ENCODE data around the gene TBL3.

Gene TBL3

DNA sequence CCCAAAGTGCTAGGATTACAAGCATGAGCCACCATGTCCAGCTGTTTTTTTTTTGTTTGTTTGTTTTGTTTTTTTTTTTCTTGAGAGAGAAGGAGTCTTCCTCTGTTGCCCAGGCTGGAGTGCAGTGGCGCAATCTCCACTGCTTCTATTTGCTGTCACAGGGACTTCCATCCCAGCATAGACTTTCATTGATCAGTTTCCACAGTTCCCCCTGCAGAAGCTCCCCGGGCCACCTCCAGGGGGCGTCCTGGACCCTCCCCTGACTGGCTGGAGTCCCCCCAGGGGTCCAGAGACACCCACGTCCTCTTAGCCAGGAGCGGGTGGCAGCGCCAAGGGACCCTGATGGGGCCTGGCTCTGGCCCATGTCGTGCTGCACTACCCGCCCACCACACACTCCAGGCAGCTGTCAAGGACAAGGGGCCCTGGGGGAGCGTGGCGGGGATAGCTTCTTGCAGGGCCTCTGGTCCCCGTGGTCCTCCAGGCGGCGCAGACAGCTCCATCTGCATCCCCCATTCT, 44.6 kb downstream of the TBL3 start:
- H3K27ac Mint-ChIP-seq, result no peak overlapping the region
- H3K36me3 Mint-ChIP-seq (ENCODE audit: low read depth), result no peaks in the 10 kb centered on the region
- no peak overlapping the region for H3K4me3 Mint-ChIP-seq
- H3K27me3 Mint-ChIP-seq, result peaks cover 11% of the 10 kb centered on the region
- H3K4me1 Mint-ChIP-seq (ENCODE audit: low read depth), result peaks cover 6% of the 10 kb centered on the region
- no peaks in the 10 kb centered on the region for H3K9me3 Mint-ChIP-seq

DNA sequence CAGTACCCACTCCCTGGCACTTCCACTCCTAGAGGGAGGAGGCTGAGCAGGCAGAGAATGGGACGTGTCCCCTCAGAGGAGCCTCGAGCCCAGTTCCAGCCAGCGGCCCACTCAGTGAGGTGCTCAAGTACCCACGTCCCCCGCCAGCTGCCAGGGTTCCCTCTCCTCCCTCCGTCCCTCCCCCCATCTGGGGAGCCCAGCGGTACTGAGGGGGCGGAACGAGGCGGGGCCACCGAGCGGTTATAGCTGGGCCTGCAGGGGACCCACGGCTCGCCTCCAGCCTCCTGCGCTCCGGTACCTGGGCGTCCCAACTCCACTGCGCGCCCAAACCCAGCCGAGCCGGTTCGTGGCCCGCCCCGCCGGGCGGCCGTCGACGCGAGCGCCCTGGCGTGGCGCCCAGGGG, 47.7 kb downstream of the TBL3 start, which contains the start of gene NPW:
TSS of gene NPW (plus strand) at position 268 of the 403 bp plus-strand sequence.
- Mint-ChIP-seq H3K9me3 (no peaks in the 10 kb centered on the region), H3K4me1 (ENCODE audit: low read depth) (peaks cover 21% of the 10 kb centered on the region), H3K27ac (peak within 1 kb of the TSS; percentile 55), H3K36me3 (ENCODE audit: low read depth) (no peaks in the 10 kb centered on the region), H3K4me3 (peak within 1 kb of the TSS; percentile 72), H3K27me3 (peaks cover 25% of the 10 kb centered on the region)

DNA sequence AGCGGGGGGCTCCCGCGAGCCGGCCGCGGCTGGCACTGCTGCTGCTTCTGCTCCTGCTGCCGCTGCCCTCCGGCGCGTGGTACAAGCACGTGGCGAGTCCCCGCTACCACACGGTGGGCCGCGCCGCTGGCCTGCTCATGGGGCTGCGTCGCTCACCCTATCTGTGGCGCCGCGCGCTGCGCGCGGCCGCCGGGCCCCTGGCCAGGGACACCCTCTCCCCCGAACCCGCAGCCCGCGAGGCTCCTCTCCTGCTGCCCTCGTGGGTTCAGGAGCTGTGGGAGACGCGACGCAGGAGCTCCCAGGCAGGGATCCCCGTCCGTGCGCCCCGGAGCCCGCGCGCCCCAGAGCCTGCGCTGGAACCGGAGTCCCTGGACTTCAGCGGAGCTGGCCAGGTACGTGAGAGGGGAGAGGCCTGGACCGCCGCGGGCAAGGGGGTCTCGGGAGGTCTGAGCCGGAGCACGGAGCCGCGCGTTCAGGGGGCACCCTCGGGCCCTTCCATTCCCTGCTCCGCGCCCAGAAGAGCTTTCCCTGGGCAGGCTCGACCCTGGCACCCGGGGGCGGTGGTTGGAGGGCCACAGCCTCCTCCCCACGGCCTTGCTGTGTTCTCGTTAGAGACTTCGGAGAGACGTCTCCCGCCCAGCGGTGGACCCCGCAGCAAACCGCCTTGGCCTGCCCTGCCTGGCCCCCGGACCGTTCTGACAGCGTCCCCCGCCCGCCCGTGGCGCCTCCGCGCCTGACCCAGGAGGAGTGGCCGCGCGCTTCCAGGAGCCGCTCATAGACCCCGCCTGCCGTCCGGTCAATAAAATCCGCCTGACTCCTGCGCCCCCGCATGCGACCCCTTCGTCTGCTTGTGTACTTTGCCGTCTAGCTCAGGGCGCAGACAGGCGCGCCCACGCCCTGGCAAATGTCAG, 48.3 kb downstream of the TBL3 start:
- H3K27me3 Mint-ChIP-seq, result peaks cover 25% of the 10 kb centered on the region
- no peaks in the 10 kb centered on the region for H3K9me3 Mint-ChIP-seq
- H3K4me1 Mint-ChIP-seq (ENCODE audit: low read depth), result peaks cover 21% of the 10 kb centered on the region
- peak overlapping the region; percentile 72 for H3K4me3 Mint-ChIP-seq
- peak overlapping the region; percentile 55 for H3K27ac Mint-ChIP-seq
- no peaks in the 10 kb centered on the region for H3K36me3 Mint-ChIP-seq (ENCODE audit: low read depth)

GRCh38 chr16:2022723-2023091, 50.9 kb downstream of the TBL3 start:
- Mint-ChIP-seq H3K4me3 (peak overlapping the region; percentile 63), H3K27me3 (peaks cover 34% of the 10 kb centered on the region), H3K9me3 (no peaks in the 10 kb centered on the region), H3K36me3 (ENCODE audit: low read depth) (no peaks in the 10 kb centered on the region), H3K27ac (peak overlapping the region; percentile 0), H3K4me1 (ENCODE audit: low read depth) (peaks cover 24% of the 10 kb centered on the region)

- no peak overlapping the region for H3K27ac Mint-ChIP-seq
- H3K36me3 Mint-ChIP-seq (ENCODE audit: low read depth), result no peaks in the 10 kb centered on the region
- peak overlapping the region; percentile 63 for H3K4me3 Mint-ChIP-seq
- H3K4me1 Mint-ChIP-seq (ENCODE audit: low read depth), result peaks cover 24% of the 10 kb centered on the region
- H3K9me3 Mint-ChIP-seq, result no peaks in the 10 kb centered on the region
- peaks cover 38% of the 10 kb centered on the region for H3K27me3 Mint-ChIP-seq
Measured at GRCh38 chr16:2023092-2024031, 51.5 kb downstream of the TBL3 start.

DNA sequence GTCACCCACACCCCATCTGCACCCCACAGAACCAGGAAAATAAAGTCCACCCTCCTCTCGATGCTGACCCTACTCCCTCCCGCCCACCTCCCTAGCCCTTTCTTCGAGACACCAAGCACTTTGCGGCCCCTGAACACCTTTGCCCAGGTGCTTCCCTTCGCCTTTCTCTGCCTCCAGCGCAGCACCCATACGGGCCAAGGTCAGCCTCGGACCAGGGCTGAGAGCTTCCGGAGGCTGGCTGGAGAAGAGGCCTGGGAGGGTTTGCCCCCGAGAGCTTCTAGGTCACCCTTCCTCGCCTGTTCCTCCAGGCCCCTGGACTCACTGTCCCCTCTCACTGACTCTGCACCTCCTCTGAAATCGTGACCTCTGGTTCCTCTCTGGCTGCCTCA, 52.2 kb downstream of the TBL3 start:
- H3K27ac Mint-ChIP-seq, result no peak overlapping the region
- H3K36me3 Mint-ChIP-seq (ENCODE audit: low read depth), result no peaks in the 10 kb centered on the region
- no peaks in the 10 kb centered on the region for H3K9me3 Mint-ChIP-seq
- peaks cover 34% of the 10 kb centered on the region for H3K27me3 Mint-ChIP-seq
- H3K4me1 Mint-ChIP-seq (ENCODE audit: low read depth), result peaks cover 24% of the 10 kb centered on the region
- H3K4me3 Mint-ChIP-seq, result peak overlapping the region; percentile 35

DNA sequence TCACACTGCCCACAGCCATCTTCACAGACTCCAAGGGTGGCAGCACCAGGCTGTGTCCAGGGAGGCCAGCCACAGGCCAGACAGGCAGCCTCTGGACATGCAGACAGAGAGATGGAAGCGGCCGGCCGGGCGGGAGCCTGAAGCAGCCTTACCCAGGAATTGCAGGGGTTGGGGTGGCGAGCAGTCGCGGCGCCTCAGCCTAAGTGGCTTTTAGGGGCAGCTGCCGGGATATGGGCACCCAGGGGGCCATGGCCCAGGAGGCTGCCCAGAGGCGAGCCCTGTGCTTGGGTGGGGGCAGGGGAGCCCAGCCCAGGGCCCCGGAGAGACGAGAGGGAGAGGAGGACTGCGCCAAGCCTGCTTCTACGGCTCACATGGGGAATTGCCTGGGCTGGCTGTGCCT, 53.4 kb downstream of the TBL3 start:
- H3K27me3 Mint-ChIP-seq, result peaks cover 33% of the 10 kb centered on the region
- H3K4me1 Mint-ChIP-seq (ENCODE audit: low read depth), result peaks cover 24% of the 10 kb centered on the region
- no peak overlapping the region for H3K4me3 Mint-ChIP-seq
- H3K9me3 Mint-ChIP-seq, result no peaks in the 10 kb centered on the region
- no peak overlapping the region for H3K27ac Mint-ChIP-seq
- H3K36me3 Mint-ChIP-seq (ENCODE audit: low read depth), result no peaks in the 10 kb centered on the region

- Mint-ChIP-seq H3K27ac (no peak overlapping the region), H3K9me3 (no peaks in the 10 kb centered on the region), H3K36me3 (ENCODE audit: low read depth) (no peaks in the 10 kb centered on the region), H3K4me1 (ENCODE audit: low read depth) (peaks cover 18% of the 10 kb centered on the region), H3K4me3 (no peak overlapping the region), H3K27me3 (peaks cover 29% of the 10 kb centered on the region)
Measured at GRCh38 chr16:2025878-2026460, 54.1 kb downstream of the TBL3 start.

DNA sequence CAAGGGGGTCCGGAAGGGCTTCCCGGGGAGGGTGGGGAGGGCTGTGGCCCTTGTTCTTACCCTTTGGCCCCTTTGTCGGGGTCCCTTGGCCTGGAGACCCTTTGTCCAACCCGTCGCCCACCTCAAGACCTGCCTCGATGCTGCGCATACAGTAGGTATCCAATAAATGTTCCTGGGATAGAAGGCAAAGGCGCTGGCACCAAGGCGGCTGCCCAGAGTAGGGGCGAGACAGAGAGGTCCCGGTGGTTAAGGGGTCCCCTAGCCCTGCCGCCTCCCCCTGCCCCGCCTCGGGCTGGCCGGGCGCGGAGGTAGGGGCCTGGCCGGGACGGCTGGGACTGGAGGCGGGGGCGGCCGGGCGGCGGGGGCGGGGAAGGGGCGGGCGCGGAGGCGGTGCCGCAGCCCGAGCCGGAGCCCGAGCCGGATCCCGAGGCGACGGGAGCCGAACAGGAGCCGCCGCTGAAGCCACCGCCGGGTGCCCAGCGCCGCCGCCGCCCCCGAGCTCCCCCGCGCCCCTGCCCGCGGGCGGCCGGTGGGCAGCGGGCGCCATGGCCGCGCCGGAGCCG, 54.7 kb downstream of the TBL3 start, which contains the start of gene NHERF2:
TSS of gene NHERF2 (plus strand) at position 442 of the 563 bp plus-strand sequence. CDS start at position 546, 104 bp downstream.
- Mint-ChIP-seq H3K4me3 (peak within 1 kb of the TSS; percentile 57), H3K9me3 (no peaks in the 10 kb centered on the region), H3K27ac (no peak within 1 kb of the TSS), H3K27me3 (peaks cover 26% of the 10 kb centered on the region), H3K4me1 (ENCODE audit: low read depth) (peaks cover 18% of the 10 kb centered on the region), H3K36me3 (ENCODE audit: low read depth) (no peaks in the 10 kb centered on the region)

- Mint-ChIP-seq H3K27me3 (peaks cover 21% of the 10 kb centered on the region), H3K27ac (no peak overlapping the region), H3K36me3 (ENCODE audit: low read depth) (no peaks in the 10 kb centered on the region), H3K4me3 (peak overlapping the region; percentile 57), H3K9me3 (no peaks in the 10 kb centered on the region), H3K4me1 (ENCODE audit: low read depth) (peaks cover 18% of the 10 kb centered on the region)
Measured at GRCh38 chr16:2027024-2028010, 55.5 kb downstream of the TBL3 start.

- peaks cover 16% of the 10 kb centered on the region for H3K27me3 Mint-ChIP-seq
- no peak overlapping the region for H3K4me3 Mint-ChIP-seq
- H3K27ac Mint-ChIP-seq, result no peak overlapping the region
- H3K36me3 Mint-ChIP-seq (ENCODE audit: low read depth), result no peaks in the 10 kb centered on the region
- no peaks in the 10 kb centered on the region for H3K9me3 Mint-ChIP-seq
- H3K4me1 Mint-ChIP-seq (ENCODE audit: low read depth), result peaks cover 10% of the 10 kb centered on the region
Measured at GRCh38 chr16:2028146-2028545, 56.3 kb downstream of the TBL3 start.

- no peak overlapping the region for H3K27ac Mint-ChIP-seq
- H3K27me3 Mint-ChIP-seq, result peaks cover 16% of the 10 kb centered on the region
- peaks cover 6% of the 10 kb centered on the region for H3K4me1 Mint-ChIP-seq (ENCODE audit: low read depth)
- H3K9me3 Mint-ChIP-seq, result no peaks in the 10 kb centered on the region
- no peaks in the 10 kb centered on the region for H3K36me3 Mint-ChIP-seq (ENCODE audit: low read depth)
- H3K4me3 Mint-ChIP-seq, result no peak overlapping the region
Measured at GRCh38 chr16:2028620-2029220, 56.9 kb downstream of the TBL3 start.

DNA sequence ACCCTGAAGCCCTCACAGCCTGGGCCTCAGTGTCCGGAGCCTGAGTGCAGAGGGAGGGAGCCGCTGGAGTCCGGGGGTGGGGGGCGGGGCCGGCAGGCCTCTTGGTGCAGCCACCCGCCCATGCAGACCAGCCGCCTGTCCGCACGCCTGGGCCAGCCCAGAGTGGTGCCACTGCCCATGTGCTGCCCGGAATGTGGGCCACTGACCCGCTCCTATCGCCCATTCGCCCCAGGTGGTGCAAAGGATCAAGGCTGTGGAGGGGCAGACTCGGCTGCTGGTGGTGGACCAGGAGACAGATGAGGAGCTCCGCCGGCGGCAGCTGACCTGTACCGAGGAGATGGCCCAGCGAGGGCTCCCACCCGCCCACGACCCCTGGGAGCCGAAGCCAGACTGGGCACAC, 57.5 kb downstream of the TBL3 start:
- H3K9me3 Mint-ChIP-seq, result no peaks in the 10 kb centered on the region
- no peak overlapping the region for H3K27ac Mint-ChIP-seq
- H3K4me3 Mint-ChIP-seq, result no peak overlapping the region
- H3K36me3 Mint-ChIP-seq (ENCODE audit: low read depth), result no peaks in the 10 kb centered on the region
- peaks cover 14% of the 10 kb centered on the region for H3K27me3 Mint-ChIP-seq
- H3K4me1 Mint-ChIP-seq (ENCODE audit: low read depth), result peaks cover 4% of the 10 kb centered on the region
